NCI-H2029 treated with DMSO at 0.1 percent for 48 hours (cell line): ENCODE results near the gene POR.
"Not testable (repeated sequence)": the region's sequence is repeated elsewhere in the genome, so short reads cannot be mapped to it uniquely, and the experiment has no call there.

Source experiments
- DNase-seq: peaks from one replicate; lab custom pipeline; 2025; lab: John Stamatoyannopoulos, UW

POR gene

GRCh38 chr7:75914655-75915415 lies at the start of gene POR:
POR (plus strand) TSS chr7:75915155; CDS start chr7:75954002, 38,847 bp downstream.
- DNase-seq, result peak; percentile 42

- DNase-seq, result no peak
These were observed 48.9 kb upstream of the POR start for GRCh38 chr7:75866114-75866488.

DNA sequence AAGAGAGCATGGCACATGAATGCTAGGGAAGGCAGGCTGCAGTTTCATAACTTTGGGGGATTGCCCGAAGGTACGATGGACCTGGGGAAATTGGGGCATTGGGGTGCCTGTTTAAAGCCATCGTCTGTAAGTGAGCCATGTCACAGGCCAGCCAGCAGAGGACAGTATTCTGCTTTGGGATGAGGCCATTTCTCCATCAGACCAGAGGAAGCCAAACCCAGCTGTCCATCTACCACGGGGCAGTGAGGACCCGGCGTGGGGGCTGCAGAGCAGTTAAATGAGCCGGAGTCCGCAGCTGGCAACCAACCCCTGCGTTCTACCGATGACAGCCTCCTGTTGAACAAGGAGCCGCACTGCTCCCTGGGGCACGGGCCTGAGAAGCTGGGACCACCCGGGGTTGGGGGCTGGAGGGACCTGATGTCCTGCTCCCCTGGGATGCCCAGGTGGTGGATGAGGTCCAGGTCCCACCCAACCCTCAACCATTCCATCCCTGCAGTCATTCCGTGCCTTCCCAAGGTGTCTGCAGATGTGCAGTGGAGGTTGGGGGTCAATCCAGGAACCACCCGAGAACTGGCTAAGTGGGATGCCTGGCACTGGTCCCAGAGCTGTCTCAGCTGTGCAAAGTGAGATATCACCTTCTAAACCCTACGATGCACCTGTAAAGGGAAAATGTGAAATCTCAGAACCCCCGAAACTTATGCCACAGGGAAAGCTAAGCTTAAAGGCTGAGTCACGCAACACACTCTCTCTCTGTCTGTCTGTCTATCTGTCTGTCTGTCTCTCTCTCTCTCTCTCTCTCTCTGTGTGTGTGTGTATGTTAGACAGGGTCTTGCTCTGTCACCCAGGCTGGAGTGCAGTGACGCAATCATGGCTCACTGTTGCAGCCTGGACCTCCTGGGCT lies 48.2 kb upstream of the POR start:
- no peak for DNase-seq

DNA sequence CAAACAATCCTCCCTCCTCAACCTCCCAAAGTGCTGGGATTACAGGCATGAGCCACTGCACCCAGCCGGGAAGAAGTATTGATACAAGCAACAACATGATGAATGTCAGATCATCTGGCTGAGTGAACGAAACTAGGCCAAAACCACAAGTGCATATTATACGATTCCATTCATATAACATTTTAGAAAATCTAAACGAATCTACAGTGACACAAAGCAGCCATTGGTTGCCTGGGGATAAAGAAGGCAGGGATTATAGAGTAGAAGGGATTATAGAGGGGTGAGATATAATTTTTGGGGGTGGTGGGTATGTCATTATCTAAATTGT lies 47.6 kb upstream of the POR start:
- DNase-seq, result no peak

- DNase-seq, result no peak
These were observed 46.8 kb upstream of the POR start for GRCh38 chr7:75868153-75868552.

GRCh38 chr7:75869776-75870379 lies 45.1 kb upstream of the POR start:
- DNase-seq, result no peak

- no peak for DNase-seq
These were observed 44.3 kb upstream of the POR start for GRCh38 chr7:75870557-75871161.

- no peak for DNase-seq
These were observed 42.7 kb upstream of the POR start for GRCh38 chr7:75872073-75872782.

DNA sequence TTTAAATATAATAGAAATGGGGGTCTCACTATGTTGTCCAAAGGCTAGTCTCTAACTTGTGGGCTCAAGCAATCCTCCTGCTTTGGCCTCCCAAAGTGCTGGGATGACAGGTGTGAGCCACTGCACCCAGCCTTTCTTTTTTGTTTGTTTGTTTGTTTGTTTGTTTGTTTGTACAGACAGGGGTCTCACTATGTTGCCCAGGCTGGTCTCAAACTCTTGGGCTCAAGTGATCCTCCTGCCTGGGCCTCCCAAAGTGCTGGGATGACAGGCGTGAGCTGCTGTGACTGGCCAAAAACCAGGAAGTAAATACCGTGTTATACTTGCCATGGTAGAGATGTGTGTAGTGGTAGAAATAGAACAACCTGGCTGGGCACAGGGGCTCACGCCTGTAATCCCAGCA lies 40.8 kb upstream of the POR start:
- not testable (repeated sequence) for DNase-seq

DNA sequence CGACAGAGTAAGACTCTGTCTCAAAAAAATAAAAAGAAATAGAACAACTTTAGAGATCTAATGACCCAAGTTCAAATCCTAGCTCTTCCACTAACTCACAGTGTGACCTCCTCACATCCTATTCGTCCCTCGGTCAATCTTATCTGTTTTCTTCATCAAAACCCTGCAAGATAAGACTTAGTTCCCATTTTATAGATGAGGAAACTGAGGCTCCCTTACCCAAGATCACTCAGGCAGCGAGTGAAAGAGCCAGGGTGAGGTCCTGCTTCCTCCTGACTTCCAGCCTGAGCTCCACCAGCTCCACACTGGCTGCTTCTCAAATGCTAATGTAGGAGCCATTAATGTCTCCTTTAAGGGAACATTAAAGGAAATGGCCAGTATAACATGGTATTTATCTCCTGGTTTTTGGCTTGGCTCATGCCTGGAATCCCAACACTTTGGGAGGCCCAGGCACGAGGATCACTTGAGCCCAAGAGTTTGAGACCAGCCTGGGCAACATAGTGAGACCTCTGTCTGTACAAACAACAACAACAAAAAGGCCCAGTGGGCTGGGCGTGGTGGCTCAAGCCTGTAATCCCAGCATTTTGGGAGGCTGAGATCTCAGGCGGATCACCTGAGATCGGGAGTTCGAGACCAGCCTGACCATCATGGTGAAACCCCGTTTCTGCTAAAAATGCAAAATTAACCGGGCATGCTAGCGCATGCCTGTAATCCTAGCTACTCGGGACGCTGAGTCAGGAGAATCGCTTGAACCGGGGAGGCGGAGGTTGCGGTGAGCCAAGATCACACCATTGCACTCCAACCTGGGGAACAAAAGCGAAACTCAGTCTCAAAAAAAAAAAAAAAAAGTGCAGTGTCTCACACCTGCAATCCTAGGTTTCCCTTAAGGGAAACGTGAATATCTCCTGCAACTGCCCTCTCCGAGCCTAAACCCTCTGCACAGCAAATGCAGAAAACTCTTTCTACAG lies 39.6 kb upstream of the POR start:
- DNase-seq, result no peak

DNA sequence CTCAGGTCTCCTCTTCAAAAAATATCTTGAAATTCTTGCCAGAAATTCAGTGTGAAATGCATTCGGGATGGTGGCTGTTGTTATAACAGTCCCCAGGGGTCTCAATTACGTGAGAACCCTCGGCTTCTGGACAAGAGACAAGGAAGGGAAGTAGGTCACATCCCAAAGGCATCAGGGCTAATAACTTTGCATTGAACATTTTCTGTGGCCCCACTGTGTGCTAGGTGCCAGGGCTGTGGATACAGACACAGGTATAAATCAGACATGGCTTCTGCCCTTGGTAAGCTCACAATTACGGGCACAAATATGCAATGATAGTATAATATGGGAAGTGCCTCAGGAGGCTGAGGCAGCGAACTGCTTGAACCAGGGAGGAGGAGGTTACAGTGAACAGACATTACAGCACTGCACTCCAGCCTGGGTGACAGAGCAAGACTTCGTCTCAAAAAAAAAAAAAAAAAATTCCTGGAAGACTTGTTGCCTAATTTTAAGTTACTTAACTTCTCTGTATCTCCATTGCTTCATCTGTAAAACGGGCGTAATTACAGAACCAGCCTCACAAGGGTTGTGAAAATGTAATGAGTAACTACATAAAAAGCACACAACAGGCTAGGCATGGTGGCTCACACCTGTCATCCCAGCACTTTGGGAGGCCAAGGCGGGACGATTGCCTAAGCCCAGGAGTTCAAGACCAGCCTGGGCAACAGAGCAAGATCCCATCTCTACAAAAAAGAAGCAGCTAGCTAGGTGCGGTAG lies 38.7 kb upstream of the POR start:
- no peak for DNase-seq

DNA sequence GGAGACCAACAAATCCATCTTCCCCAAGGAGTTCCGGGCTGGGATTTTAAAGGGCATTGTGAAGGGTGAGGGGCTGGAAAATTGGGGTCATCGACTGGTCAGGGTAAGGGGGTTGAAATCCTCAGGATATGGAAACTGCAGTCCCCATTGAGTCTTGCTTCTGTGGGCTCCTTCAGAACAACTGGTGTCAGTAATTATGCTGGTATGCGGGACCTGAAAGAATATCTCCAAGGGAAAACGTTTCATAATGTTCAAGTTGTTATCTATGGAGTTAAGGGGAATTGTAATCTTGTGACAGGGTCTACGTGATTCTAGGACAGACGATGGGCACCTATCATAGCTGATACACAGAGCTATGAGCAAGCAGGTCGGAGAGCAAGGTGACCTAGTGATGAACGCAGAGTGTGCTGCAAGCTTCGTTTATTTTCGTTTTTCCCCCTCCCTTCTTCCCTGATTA lies 36.6 kb upstream of the POR start:
- DNase-seq, result no peak

GRCh38 chr7:75878769-75879611 lies 36.0 kb upstream of the POR start, which contains the start of gene RHBDD2:
RHBDD2 (plus strand) TSS chr7:75879034; CDS start chr7:75879083, 49 bp downstream.
- DNase-seq, result peak; percentile 22

DNA sequence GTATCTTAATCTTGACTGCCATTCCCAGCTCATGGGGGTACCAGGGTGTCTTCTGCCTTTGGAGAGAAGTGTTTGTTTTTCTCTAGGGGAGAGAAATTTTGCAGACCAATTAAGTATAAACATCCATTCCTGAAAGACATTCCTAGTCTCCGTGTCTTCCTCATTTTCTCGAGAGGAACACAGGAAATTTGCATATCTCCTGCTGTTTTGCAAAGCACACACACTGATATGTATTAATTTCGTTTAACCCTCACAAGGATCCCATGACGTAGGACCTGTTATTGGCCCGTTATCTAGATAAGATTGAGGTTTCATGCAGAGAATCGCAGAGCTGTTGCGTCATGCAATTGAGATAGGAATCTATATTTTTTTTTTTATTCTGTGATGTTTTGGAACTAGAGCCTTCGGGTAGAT lies 35.2 kb upstream of the POR start:
- no peak for DNase-seq

- DNase-seq, result no peak
These were observed 34.7 kb upstream of the POR start for GRCh38 chr7:75880242-75880641.

GRCh38 chr7:75881436-75882095 lies 33.4 kb upstream of the POR start:
- DNase-seq, result no peak

- DNase-seq, result not testable (repeated sequence)
These were observed 31.6 kb upstream of the POR start for GRCh38 chr7:75883265-75883824.

GRCh38 chr7:75884476-75884875 lies 30.5 kb upstream of the POR start:
- no peak for DNase-seq
